ENCODE measurements around the gene COG3. TPM values are rescaled to one million over a fixed set of nuclear protein-coding genes. Genes with fewer than 3 reads are reported as not detected.
A peak's percentile ranks its signal among the peaks of the same experiment; 100 is the strongest.
"Not testable (repeated sequence)": the region's sequence is repeated elsewhere in the genome, so short reads cannot be mapped to it uniquely, and the experiment has no call there.

Gene COG3, protein sequence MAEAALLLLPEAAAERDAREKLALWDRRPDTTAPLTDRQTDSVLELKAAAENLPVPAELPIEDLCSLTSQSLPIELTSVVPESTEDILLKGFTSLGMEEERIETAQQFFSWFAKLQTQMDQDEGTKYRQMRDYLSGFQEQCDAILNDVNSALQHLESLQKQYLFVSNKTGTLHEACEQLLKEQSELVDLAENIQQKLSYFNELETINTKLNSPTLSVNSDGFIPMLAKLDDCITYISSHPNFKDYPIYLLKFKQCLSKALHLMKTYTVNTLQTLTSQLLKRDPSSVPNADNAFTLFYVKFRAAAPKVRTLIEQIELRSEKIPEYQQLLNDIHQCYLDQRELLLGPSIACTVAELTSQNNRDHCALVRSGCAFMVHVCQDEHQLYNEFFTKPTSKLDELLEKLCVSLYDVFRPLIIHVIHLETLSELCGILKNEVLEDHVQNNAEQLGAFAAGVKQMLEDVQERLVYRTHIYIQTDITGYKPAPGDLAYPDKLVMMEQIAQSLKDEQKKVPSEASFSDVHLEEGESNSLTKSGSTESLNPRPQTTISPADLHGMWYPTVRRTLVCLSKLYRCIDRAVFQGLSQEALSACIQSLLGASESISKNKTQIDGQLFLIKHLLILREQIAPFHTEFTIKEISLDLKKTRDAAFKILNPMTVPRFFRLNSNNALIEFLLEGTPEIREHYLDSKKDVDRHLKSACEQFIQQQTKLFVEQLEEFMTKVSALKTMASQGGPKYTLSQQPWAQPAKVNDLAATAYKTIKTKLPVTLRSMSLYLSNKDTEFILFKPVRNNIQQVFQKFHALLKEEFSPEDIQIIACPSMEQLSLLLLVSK
- 28.3 TPM for total RNA-seq

DNA sequence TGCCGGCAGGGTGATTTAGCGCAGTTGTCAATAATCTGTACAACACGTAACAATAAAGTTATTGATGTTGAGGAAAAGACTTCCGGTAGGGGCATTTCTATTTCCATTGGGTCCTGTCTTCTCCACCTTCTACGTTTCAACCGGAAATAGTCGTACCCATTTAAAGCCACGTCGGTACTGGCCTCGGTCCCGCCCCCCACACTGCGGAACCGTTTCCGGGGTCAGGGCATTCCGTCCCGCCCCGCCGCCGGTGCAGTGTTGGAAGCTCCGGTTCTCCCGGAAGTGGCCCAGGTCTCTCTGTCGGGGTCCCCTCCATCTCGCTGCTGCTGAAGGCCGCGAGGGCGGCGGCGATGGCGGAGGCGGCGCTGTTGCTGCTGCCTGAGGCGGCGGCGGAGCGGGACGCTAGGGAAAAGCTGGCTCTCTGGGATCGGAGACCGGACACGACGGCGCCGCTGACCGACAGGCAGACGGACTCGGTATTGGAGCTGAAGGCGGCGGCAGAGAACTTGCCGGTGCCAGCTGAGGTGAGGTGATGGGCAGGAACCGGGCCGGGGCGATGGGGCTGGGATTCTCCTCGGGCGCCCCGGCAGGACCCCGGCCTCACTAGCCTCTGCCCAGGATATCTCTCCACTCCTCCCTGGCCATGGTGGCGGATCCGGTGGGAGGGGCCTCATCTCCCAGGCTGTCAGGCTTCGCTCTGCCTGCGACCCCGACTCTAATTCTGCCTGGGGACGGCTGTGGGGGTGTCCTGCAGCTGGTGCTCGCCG, at the start of gene COG3:
TSS of gene COG3 (plus strand) at position 253 of the 767 bp plus-strand sequence. CDS start at position 351, 98 bp downstream.
- peak; percentile 93 for ATAC-seq
- peak; percentile 97 for DNase-seq (ENCODE audit: low spot score)

DNA sequence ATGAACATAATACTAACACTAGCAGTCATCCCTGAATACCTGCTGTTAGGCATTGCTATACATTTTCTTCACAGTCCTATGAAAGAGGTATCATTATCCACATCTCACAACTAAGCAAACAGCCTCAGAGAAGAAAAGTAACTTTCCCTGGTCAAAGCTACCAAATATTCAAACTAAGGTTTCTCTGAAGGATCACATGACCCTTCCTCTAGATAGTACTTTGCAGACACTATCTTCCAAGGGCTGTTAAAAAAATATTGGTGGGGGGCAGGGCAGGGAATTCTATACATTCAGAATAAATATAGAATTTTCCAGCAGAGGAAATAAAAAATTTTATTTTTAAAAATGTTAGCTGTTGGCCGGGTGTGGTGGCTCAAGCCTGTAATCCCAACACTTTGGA, 49.6 kb upstream of the COG3 start:
- DNase-seq (ENCODE audit: low spot score): no peak
- ATAC-seq: no peak

DNA sequence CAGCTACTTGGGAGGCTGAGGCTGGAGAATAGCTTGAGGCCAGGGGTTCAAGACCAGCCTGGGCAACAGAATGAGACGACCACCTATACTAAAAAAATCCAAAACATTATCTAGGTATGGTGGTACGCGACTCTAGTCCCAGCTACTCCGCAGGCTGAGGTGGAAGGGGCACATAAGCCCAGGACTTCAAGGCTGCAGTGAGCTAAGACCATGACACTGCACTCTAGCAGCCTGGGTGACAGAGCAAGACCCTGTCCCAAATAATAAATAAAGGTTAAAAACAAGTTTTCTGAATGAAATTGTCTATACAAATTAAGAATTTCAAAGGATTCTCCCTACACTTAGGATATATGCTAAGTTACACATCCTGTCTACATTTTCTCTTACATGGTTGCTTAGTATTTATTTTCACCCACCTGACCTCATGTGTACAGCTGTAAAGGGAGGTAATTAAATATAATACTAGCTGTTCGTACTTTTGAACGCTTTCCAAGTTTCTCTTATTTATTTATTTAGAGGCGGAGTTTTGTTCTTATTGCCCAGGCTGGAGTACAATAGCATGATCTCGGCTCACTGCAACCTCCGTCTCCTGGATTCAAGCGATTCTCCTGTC, 48.1 kb upstream of the COG3 start:
- peak; percentile 43 for DNase-seq (ENCODE audit: low spot score)

DNA sequence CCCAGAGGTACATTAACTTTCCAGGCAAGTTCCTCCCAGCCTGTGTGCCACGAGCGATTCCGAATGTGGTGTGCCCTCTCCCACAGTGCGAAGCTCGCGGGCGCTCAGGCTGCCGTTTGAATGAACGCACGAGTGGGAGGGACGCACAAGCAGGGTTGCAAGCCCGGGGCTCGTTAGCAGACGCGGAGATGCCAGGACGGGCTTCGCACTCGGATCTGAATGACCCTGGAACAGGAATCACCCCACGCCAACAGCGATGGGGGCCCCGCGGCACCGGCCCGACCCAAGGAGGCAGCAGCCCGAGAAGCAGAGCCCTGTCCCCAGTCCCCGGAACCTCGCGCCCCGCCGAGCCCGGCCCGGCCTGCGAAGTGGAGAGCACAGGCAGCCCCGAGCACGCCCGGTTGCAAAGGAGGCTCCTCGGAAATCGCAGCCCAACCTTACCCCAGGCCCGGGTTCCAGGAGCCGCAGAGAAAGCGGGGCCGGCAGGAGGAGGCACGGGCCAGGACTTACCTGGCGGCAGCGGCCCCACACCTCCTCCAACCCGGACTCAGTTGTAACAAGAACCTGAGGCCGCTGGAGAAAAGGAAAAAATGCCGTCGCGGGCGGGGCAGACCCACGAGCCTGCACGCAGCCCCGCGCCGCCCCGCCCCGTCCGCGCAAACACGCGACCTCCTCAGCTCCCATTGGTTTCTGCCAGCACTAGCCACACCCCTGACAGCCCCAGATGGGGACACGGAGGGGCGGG, 46.8 kb upstream of the COG3 start, which contains the start of gene SLC25A30:
TSS of gene SLC25A30 (minus strand) at position 584 of the 745 bp plus-strand sequence. CDS start 6,948 bp downstream, outside the sequence.
- DNase-seq (ENCODE audit: low spot score) (peak; percentile 99), ATAC-seq (peak; percentile 85)

More for the DNA sequence above, 48.1 kb upstream of the COG3 start:
- ATAC-seq: no peak

DNA sequence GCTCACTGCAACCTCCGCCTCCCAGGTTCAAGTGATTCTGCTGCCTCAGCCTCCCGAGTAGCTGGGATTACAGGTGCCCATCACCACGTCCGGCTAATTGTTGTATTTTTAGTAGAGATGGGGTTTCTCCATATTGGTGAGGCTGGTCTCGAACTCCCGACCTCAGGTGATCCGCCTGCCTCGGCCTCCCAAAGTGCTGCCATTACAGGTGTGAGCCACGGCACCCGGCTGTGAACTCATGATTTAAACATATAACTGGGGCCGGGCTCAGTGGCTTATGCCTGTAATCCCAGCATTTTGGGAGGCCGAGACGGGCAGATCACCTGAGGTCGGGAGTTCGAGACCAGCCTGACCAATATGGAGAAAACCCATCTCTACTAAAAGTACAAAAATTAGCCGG, 45.4 kb upstream of the COG3 start:
- not testable (repeated sequence) for ATAC-seq
- DNase-seq (ENCODE audit: low spot score): peak; percentile 44

DNA sequence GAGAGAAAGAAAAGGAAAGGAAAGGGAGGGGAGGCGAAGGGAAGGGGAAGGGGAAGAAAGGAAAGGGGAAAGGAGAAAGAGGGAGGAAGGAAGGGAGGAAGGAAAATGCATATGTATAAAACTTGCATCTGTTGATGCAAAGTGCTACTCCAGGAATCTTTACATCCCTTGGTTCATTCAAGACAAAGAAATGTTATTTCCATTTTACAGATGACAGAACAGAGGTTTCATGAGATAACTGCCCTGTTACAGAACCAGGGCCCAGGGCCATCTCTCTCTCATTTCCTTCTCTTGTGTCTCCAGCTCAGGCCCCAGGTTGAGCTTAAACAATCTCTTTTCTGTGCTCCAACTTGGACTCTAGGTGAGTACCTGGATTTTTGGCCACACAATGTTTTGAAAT, 44.8 kb upstream of the COG3 start:
- ATAC-seq (no peak), DNase-seq (ENCODE audit: low spot score) (peak; percentile 11)

DNA sequence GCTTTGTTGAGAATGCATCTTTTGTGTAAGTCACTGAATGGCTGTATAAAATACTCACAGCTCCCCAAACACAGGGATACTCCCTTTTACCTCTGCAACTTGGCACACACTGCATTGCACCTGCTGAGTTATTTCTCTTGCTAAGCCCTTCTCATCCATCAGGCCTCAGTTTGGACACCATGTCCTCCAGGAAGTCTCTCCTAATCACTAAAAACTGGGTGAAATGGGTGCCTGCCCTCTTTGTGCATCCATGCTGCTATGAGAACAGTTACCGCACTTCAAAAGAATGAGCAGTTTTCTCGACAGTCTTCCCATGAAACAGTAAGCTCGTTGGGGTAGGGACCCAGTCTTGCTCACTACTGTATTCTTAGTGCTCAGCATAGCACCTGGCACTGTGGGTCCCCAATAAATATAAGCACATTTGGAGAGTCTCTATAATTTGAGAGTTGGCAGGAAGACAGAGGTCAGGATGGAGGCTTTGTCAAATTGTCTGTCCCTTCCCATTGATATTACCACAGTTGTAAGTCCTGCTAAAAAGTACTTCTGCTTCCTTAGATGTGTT, 41.9 kb upstream of the COG3 start:
- DNase-seq (ENCODE audit: low spot score) (peak; percentile 35), ATAC-seq (no peak)

DNA sequence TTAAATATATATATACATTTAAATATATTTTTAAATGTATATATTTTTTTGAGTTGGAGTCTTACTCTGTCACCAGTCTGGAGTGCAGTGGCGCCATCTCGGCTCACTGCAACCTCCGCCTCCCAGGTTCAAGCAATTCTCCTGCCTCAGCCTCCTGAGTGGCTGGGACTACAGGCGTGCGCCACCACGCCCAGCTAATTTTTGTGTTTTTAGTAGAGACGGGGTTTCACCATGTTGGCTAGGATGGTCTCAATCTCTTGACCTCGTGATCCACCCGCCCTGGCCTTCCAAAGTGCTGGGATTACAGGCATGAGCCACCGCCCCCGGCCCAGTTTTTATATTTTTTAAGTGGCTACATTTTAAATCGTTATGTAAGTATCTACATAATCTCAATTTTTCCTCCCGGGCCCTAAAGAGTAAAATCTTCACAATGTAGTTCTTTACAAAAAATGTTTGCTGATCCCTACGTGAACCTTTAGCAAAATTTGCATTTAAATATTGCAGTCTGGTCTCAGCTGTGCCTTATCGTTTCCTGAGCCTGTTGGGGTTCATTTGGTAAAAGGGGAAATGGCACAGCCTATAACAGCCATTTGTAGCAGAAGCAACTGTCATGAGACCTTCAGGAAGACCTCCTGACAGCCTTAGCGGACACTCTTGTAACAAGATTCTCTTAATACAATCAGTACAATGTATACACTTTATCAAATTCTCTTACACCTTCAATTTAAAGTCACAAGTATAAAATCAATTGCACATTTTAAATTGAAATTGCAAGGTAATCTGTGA, 38.5 kb upstream of the COG3 start:
- ATAC-seq: peak; percentile 40
- DNase-seq (ENCODE audit: low spot score): peak; percentile 39

DNA sequence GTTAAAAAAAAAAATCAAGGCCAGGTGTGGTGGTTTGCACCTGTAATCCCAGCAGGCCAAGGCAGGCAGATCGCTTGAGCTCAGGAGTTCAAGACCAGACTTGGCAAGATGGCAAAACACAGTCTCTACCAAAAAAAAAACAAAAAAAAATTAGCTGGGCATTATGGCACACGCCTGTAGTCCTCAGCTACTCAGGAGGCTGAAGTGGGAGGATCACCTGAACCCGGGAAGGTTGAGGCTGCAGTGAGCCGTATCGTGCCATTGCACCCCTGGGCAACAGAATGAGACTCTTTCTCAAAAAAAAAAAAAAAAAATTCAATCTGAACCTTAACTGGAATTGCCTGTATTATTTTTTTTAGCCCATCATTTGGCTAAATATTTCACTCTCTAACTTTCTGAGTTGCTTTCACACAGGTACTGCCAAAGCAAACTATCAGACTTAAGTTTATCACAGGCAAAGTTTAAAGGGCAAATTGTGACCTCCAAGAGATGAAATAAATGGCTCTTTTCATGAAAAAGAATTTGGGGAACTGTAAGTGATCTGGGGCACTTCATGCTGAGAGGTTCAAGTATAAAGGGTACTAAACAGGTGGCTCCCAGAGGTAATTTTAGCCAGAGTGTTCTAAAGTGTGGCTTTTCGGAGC, 31.9 kb upstream of the COG3 start:
- ATAC-seq (peak; percentile 55), DNase-seq (ENCODE audit: low spot score) (no peak)

DNA sequence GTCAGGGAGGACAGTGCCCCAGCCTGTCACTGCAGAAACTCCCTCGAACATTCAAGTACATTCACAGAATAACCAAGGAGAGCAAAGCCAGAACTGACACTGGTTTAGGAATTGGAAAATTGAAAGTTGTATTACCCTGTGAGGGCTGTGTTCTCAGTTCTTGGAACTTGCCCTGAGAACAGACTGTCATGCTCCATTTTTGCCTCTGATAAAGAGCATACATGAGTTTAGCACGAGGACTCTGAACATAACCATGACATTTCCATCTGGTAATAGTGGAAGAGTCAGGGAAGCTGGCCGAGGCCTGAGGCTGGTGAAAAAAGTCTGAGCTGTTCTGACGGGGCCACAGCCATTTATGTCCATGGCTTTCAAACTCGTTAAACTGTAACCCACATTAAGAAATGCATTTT, 31.4 kb upstream of the COG3 start:
- peak; percentile 69 for DNase-seq (ENCODE audit: low spot score)
- peak; percentile 59 for ATAC-seq

DNA sequence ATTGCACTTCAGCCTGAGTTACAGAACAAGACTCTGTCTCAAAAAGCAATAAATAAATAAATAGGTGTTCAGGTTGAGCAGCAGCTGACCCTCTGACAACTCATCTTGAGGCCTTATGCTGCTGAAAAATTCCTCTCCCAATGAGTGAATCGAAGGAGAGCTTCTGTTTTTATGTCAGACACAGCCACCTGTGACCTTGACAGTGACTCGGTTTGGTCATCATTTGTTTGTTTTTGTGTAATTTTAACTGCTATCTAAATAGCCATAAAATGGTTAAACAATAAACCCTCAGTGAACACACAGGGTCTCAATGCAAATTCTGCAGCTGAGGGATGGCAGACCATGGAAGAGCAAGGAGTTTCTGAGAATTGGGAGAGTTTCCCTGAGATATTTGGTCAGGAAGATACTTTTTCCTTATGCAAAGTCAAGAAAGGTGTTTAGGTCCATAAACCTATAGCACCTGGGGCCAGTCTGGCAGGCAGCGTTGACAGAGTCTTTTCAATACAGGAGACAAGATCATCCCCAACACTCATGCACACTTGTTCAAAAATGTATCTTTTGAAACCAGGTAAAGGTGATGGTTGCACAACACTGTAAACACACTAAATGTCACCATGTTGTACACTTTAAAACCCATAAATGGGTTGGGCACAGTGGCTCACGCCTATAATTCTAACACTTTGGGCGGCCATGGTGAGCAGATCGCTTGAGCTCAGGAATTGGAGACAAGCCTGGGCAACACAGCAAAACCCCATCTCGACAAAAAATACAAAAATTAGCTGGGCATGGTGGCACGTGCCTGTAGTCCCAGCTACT, 30.0 kb upstream of the COG3 start:
- DNase-seq (ENCODE audit: low spot score) (peak; percentile 56), ATAC-seq (peak; percentile 62)

DNA sequence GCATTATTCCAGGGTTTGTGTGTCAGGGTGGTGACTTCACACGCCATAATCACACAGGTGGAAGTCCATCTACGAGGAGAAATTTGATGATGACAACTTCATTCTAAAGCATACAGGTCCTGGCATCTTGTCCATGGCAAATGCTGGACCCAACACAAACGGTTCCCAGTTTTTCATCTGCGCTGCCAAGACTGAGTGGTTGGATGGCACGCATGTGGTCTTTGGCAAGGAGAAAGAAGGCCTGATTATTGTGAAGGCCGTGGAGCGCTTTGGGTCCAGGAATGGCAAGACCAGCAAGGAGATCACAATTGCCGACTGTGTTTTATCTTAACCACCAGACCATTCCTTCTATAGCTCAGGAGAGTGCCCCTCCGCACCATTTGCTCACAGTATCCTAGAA, 28.4 kb upstream of the COG3 start:
- no peak for ATAC-seq
- peak; percentile 66 for DNase-seq (ENCODE audit: low spot score)

DNA sequence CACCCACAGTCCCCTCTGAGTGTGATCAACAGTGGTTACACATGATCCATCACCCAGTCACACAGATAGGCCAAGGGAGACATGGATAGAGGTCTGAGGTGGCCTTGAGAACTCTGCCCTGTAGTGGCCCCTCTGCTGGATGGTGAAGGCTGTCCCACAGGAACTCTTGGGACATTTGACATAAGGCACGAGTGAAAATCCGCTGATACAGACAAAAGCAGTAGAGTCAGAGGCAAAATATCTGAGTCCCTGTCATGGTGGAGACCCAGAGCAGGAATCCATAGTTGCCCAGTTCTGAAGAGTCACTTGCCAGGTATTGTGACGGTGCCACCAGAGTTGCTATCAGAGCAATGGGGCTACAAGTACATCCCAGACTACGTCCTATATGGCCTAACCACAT, 27.8 kb upstream of the COG3 start:
- no peak for ATAC-seq

DNA sequence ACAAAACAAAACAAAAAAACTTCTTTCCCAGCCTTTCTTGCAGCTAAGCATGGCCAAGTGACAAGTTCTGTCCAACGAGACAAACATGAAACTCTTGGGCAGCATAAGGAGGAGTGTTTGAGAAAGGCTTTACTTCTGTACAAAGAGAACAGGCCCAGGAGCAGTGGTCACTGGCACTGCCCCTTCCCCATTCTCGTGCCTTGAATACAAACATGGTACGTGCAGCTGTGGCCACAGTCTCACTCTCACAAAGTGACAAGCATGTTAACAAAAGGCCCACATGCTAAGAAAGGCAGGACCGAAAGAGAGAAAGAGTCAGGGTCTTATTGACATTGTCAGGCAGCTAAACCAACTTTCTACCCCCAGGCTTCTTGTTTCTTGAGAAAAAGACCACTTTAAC, 26.8 kb upstream of the COG3 start:
- ATAC-seq: no peak

More for the DNA sequence above, 27.8 kb upstream of the COG3 start:
- no peak for DNase-seq (ENCODE audit: low spot score)

DNA sequence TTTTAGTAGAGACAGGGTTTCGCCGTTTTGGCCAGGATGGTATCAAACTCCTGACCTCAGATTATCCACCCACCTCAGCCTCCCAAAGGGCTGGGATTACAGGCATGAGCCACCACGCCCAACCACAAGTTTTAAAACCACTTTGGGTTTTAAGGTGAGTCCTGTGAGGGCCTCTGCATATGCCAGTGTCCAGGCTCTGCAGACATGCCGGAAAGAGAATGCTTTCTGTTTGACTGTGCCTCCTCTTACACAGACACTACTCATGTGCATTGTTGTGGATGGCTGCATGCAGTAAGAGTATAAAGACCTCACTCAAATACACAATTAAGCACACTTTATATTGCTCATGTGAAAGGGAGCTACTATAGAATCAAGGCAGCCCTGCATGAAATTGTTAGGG, 25.7 kb upstream of the COG3 start:
- DNase-seq (ENCODE audit: low spot score) (no peak), ATAC-seq (no peak)

More for the DNA sequence above, 26.8 kb upstream of the COG3 start:
- DNase-seq (ENCODE audit: low spot score): no peak

DNA sequence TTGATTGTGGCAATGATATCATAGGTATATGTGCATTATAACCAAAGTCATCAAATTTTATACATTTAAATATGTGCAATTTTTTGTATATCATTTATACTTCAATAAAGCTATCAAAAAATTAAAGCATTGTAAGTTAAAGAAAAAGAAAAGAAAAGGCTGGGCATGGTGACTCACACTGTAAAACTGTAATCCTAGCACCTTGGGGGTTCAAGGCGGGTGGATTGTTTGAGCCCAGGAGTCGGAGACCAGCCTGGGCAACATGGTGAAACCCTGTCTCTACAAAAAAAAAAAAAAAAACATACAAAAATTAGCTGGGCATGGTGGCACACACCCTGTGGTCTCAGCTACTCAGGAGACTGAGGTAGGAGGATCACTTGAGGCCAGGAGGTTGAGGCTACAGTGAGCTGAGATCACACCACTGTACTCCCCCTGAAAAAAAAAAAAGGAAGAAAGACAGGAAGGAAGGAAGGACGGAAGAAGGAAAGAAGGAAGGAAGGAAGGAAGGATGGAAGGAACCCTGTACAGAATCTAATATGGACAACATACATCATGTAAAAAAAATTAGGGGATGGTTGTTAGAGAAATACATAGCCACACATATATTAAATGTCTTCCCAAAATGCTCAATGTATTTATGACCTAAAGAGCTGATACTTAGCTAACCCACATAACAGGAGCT, 24.8 kb upstream of the COG3 start:
- no peak for ATAC-seq
- no peak for DNase-seq (ENCODE audit: low spot score)

DNA sequence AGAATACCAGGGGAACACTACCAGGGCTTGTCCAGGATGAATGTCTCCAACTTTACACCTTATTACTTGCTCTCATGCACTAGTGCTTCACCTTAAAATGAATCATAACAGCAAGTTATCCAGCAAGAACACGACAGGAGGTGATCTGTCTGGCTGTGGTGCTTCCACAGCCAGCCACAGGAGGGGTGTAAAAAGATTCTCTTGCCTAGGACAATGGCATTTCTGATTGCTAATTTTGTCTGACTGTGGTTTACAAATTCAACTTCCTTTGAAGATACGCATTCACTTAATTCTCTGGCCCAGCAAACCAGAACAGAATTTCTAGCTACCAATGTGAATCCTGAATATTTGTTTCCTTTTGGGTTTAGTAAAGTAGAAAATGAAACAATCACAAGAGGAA, 23.1 kb upstream of the COG3 start:
- ATAC-seq: peak; percentile 64
- DNase-seq (ENCODE audit: low spot score): no peak

Data from left lobe of liver (tissue), 2 donors.